CD8-positive, alpha-beta memory T cell (primary cell): ENCODE results near the gene MT1F. TPM values are rescaled to one million over a fixed set of nuclear protein-coding genes. Genes with fewer than 3 reads are reported as not detected.
A peak's percentile ranks its signal among the peaks of the same experiment; 100 is the strongest.

Experiments used
- CTCF ChIA-PET: fragments of 350-600 bp; sonication (Branson Sonifier 250); formaldehyde crosslinking; loops from one replicate; lab custom pipeline; 2021; ENCODE audit warnings: antibody characterized with exemption; lab: Charles Lee
- POLR2A ChIA-PET: fragments of 350-600 bp; sonication (Branson Sonifier 250); formaldehyde crosslinking; loops from one replicate; lab custom pipeline; 2021; ENCODE audit warnings: antibody characterized with exemption; lab: Charles Lee
- DNase-seq, 5 donors: peaks; one replicate each; pipeline versions ENCODE4 v3.0.0 to v3.0.0-alpha.2; 2020 to 2022; ENCODE audit warnings: mixed read lengths in 1 of 5
- H3K27ac ChIP-seq: one replicate; pipeline ENCODE4 v1.7.0; 2013; ENCODE audit warnings: low read depth, mild to moderate bottlenecking, low read length, moderate library complexity
- H3K27me3 ChIP-seq: 2 replicates; pipeline ENCODE4 v1.7.0; 2013; ENCODE audit warnings: low read length, mild to moderate bottlenecking; ENCODE audit not compliant: insufficient read depth, poor library complexity, severe bottlenecking
- H3K36me3 ChIP-seq: 2 replicates; pipeline ENCODE4 v1.7.0; 2013; ENCODE audit warnings: mild to moderate bottlenecking, low read length, moderate library complexity; ENCODE audit not compliant: insufficient read depth
- H3K4me1 ChIP-seq: 2 replicates; pipeline ENCODE4 v1.7.0; 2013; ENCODE audit warnings: mild to moderate bottlenecking, low read length, moderate library complexity; ENCODE audit not compliant: insufficient read depth
- H3K4me3 ChIP-seq: 2 replicates; pipeline ENCODE4 v1.7.0; 2013; ENCODE audit warnings: mild to moderate bottlenecking, low read length
- H3K9me3 ChIP-seq: 2 replicates; pipeline ENCODE4 v1.7.0; 2013; ENCODE audit warnings: mild to moderate bottlenecking, low read length
- H3K27ac Mint-ChIP-seq, 8 donors: one replicate each; pipeline ENCODE4 v1.8.0; 2020 to 2021; ENCODE audit warnings: mixed read lengths in 8 of 8, mild to moderate bottlenecking in 6 of 8, inconsistent platforms in 3 of 8, moderate library complexity in 3 of 8
- H3K27me3 Mint-ChIP-seq, 2 donors: one replicate each; pipeline ENCODE4 v1.8.0; 2020 to 2021; ENCODE audit warnings: mixed read lengths in 2 of 2, mild to moderate bottlenecking in 1 of 2, moderate library complexity in 1 of 2
- H3K36me3 Mint-ChIP-seq, 3 donors: one replicate each; pipeline ENCODE4 v1.8.0; 2020 to 2021; ENCODE audit warnings: mixed read lengths in 3 of 3, inconsistent platforms in 1 of 3, mild to moderate bottlenecking in 1 of 3
- H3K4me1 Mint-ChIP-seq, 3 donors: one replicate each; pipeline ENCODE4 v1.8.0; 2020 to 2021; ENCODE audit warnings: mixed read lengths in 3 of 3, inconsistent platforms in 1 of 3, mild to moderate bottlenecking in 1 of 3
- H3K4me3 Mint-ChIP-seq, 7 donors: one replicate each; pipeline ENCODE4 v1.8.0; 2020 to 2021; ENCODE audit warnings: mixed read lengths in 7 of 7, mild to moderate bottlenecking in 6 of 7, moderate library complexity in 4 of 7, inconsistent platforms in 2 of 7
- H3K9me3 Mint-ChIP-seq, 5 donors: one replicate each; pipeline ENCODE4 v1.8.0; 2020 to 2022; ENCODE audit warnings: mixed read lengths in 5 of 5, mild to moderate bottlenecking in 3 of 5, moderate library complexity in 2 of 5, inconsistent platforms in 1 of 5
- polyA plus RNA-seq: library from polyadenylated mRNA; unstranded; fragments of 300-500 nt; fragmentation: Illumina TruSeq; gene quantifications from one replicate; pipeline ENCODE4 v1.2.3, GENCODE V29; 2021
- total RNA-seq, 2 experiments: library from RNA; stranded (reverse); gene quantifications; one replicate each; pipeline ENCODE4 v1.2.3, GENCODE V29; 2021

MT1F gene
- total and polyA plus RNA-seq, 3 experiments from 2014 or later = 17.9 to 60.7 (median 18.6) TPM

- H3K36me3 ChIP-seq = no peaks in the 10 kb centered on the region
- Mint-ChIP-seq H3K36me3 (no peaks in the 10 kb centered on the region), H3K9me3 (no peaks in the 10 kb centered on the region), H3K27me3 (peaks cover 50 to 66% of the 10 kb centered on the region in 2 donors), H3K4me1 (peaks cover 33 to 56% (median 48%) of the 10 kb centered on the region in 3 donors), H3K4me3 (no peak overlapping the region), H3K27ac (no peak overlapping the region)
- CTCF ChIA-PET = interaction anchor here (1.8 kb wide), 1 partner anchor 15 kb away, joined by 4 read pairs; no protein-coding TSS in a partner anchor
- peaks cover 52% of the 10 kb centered on the region for H3K27me3 ChIP-seq
- H3K4me3 ChIP-seq = no peak overlapping the region
- no peak for DNase-seq
- no peak overlapping the region for H3K27ac ChIP-seq
- no peaks in the 10 kb centered on the region for H3K9me3 ChIP-seq
- H3K4me1 ChIP-seq = peaks cover 30% of the 10 kb centered on the region
- POLR2A ChIA-PET = no interaction called here
Observed at GRCh38 chr16:56639045-56639444, 18.7 kb upstream of the MT1F start.

GRCh38 chr16:56640076-56640475, 17.7 kb upstream of the MT1F start:
- no peak overlapping the region for H3K27ac Mint-ChIP-seq
- H3K27me3 ChIP-seq = peaks cover 42% of the 10 kb centered on the region
- peaks cover 30% of the 10 kb centered on the region for H3K4me1 ChIP-seq
- H3K9me3 Mint-ChIP-seq = no peaks in the 10 kb centered on the region
- no peaks in the 10 kb centered on the region for H3K9me3 ChIP-seq
- peaks cover 40 to 58% of the 10 kb centered on the region in 2 donors for H3K27me3 Mint-ChIP-seq
- no peaks in the 10 kb centered on the region for H3K36me3 Mint-ChIP-seq
- no peak overlapping the region for H3K27ac ChIP-seq
- ChIA-PET POLR2A (no interaction called here), CTCF (interaction anchor here (1.8 kb wide), 1 partner anchor 16 kb away, joined by 4 read pairs; no protein-coding TSS in a partner anchor)
- H3K4me1 Mint-ChIP-seq = peaks cover 31 to 53% (median 50%) of the 10 kb centered on the region in 3 donors
- H3K36me3 ChIP-seq = no peaks in the 10 kb centered on the region
- DNase-seq = no peak
- no peak overlapping the region for H3K4me3 Mint-ChIP-seq
- no peak overlapping the region for H3K4me3 ChIP-seq

- Mint-ChIP-seq H3K27me3 (peaks cover 34 to 50% of the 10 kb centered on the region in 2 donors), H3K27ac (no peak overlapping the region), H3K9me3 (no peaks in the 10 kb centered on the region), H3K4me1 (peaks cover 25 to 45% (median 44%) of the 10 kb centered on the region in 3 donors), H3K4me3 (no peak overlapping the region), H3K36me3 (no peaks in the 10 kb centered on the region)
- DNase-seq = no peak
- Histone ChIP-seq H3K36me3 (no peaks in the 10 kb centered on the region), H3K27ac (no peak overlapping the region), H3K4me1 (peaks cover 21% of the 10 kb centered on the region), H3K4me3 (no peak overlapping the region), H3K9me3 (no peaks in the 10 kb centered on the region), H3K27me3 (peaks cover 33% of the 10 kb centered on the region)
- ChIA-PET CTCF (no interaction called here), POLR2A (no interaction called here)
Observed at GRCh38 chr16:56641166-56641565, 16.6 kb upstream of the MT1F start.

GRCh38 chr16:56643080-56643778, 14.5 kb upstream of the MT1F start:
- Histone ChIP-seq H3K27ac (no peak overlapping the region), H3K27me3 (peaks cover 17% of the 10 kb centered on the region), H3K36me3 (no peaks in the 10 kb centered on the region), H3K4me1 (peaks cover 16% of the 10 kb centered on the region), H3K4me3 (peak overlapping the region; percentile 40), H3K9me3 (no peaks in the 10 kb centered on the region)
- CTCF ChIA-PET = interaction anchor here (0.8 to 2.5 kb wide), 26 partner anchors 9 to 288 kb away, joined by 3 to 18 read pairs (median 5); partner anchors contain the start of genes HERPUD1, MT1H and MT1X
- H3K4me1 Mint-ChIP-seq = peaks cover 20 to 32% (median 26%) of the 10 kb centered on the region in 3 donors
- POLR2A ChIA-PET = interaction anchor here (0.7 to 1.6 kb wide), 8 partner anchors 9 to 124 kb away, joined by 3 to 5 read pairs (median 4); partner anchors contain the start of genes MT1E, MT1F and MT2A
- H3K36me3 Mint-ChIP-seq = no peaks in the 10 kb centered on the region
- H3K4me3 Mint-ChIP-seq = peak overlapping the region; percentile 75 to 89 (median 81)
- peaks cover 22 to 30% of the 10 kb centered on the region in 2 donors for H3K27me3 Mint-ChIP-seq
- H3K27ac Mint-ChIP-seq = peak overlapping the region in 7 of 8 donors; percentile 46 to 92 (median 85)
- no peaks in the 10 kb centered on the region for H3K9me3 Mint-ChIP-seq
- DNase-seq = peak; percentile 66 to 87 (median 74)

- POLR2A ChIA-PET = interaction anchor here (0.9 to 1.6 kb wide), 7 partner anchors 13 to 125 kb away, joined by 3 to 5 read pairs (median 4); partner anchors contain the start of genes MT1E, MT1F and MT2A
- peaks cover 11% of the 10 kb centered on the region for H3K27me3 ChIP-seq
- CTCF ChIA-PET = interaction anchor here (0.8 to 2.5 kb wide), 24 partner anchors 9 to 288 kb away, joined by 3 to 18 read pairs (median 5); partner anchors contain the start of genes HERPUD1, MT1H and MT1X
- no peaks in the 10 kb centered on the region for H3K9me3 Mint-ChIP-seq
- no peaks in the 10 kb centered on the region for H3K9me3 ChIP-seq
- peak overlapping the region; percentile 18 for H3K27ac ChIP-seq
- H3K27me3 Mint-ChIP-seq = peaks cover 18 to 26% of the 10 kb centered on the region in 2 donors
- peaks cover 18 to 28% (median 22%) of the 10 kb centered on the region in 3 donors for H3K4me1 Mint-ChIP-seq
- H3K4me1 ChIP-seq = peaks cover 16% of the 10 kb centered on the region
- H3K4me3 ChIP-seq = peak overlapping the region; percentile 40
- peak overlapping the region; percentile 46 to 92 (median 82) for H3K27ac Mint-ChIP-seq
- H3K36me3 Mint-ChIP-seq = no peaks in the 10 kb centered on the region
- DNase-seq = no peak
- H3K4me3 Mint-ChIP-seq = peak overlapping the region; percentile 75 to 89 (median 81)
- H3K36me3 ChIP-seq = no peaks in the 10 kb centered on the region
Observed at GRCh38 chr16:56643833-56644232, 13.9 kb upstream of the MT1F start.

GRCh38 chr16:56645311-56645710, 12.4 kb upstream of the MT1F start:
- H3K36me3 Mint-ChIP-seq = no peaks in the 10 kb centered on the region
- CTCF ChIA-PET = no interaction called here
- no peak overlapping the region for H3K4me3 ChIP-seq
- no peak overlapping the region for H3K4me3 Mint-ChIP-seq
- H3K27me3 ChIP-seq = no peaks in the 10 kb centered on the region
- H3K27ac ChIP-seq = no peak overlapping the region
- H3K4me1 Mint-ChIP-seq = peaks cover 18 to 28% (median 22%) of the 10 kb centered on the region in 3 donors
- no peak for DNase-seq
- no peaks in the 10 kb centered on the region for H3K36me3 ChIP-seq
- H3K27ac Mint-ChIP-seq = no peak overlapping the region
- POLR2A ChIA-PET = no interaction called here
- peaks cover 16% of the 10 kb centered on the region for H3K4me1 ChIP-seq
- H3K9me3 Mint-ChIP-seq = no peaks in the 10 kb centered on the region
- peaks cover 6 to 20% of the 10 kb centered on the region in 2 donors for H3K27me3 Mint-ChIP-seq
- H3K9me3 ChIP-seq = no peaks in the 10 kb centered on the region

GRCh38 chr16:56645838-56646237, 11.9 kb upstream of the MT1F start:
- ChIA-PET POLR2A (no interaction called here), CTCF (no interaction called here)
- DNase-seq = no peak
- Mint-ChIP-seq H3K27me3 (peaks cover 9 to 17% of the 10 kb centered on the region in 2 donors), H3K9me3 (no peaks in the 10 kb centered on the region), H3K4me1 (peaks cover 18 to 28% (median 22%) of the 10 kb centered on the region in 3 donors), H3K36me3 (no peaks in the 10 kb centered on the region), H3K27ac (no peak overlapping the region), H3K4me3 (no peak overlapping the region)
- Histone ChIP-seq H3K27me3 (no peaks in the 10 kb centered on the region), H3K36me3 (no peaks in the 10 kb centered on the region), H3K4me3 (no peak overlapping the region), H3K4me1 (peaks cover 16% of the 10 kb centered on the region), H3K9me3 (no peaks in the 10 kb centered on the region), H3K27ac (no peak overlapping the region)
